SJSA1 (cell line): ENCODE results near the gene TM9SF2. TPM values are rescaled to one million over a fixed set of nuclear protein-coding genes. Genes with fewer than 3 reads are reported as not detected.

ENCODE experiments used
- DNase-seq, 2 experiments: peaks; one replicate each; pipeline ENCODE4 v3.0.0-alpha.2; 2015 to 2020; ENCODE audit warnings: low spot score in 2 of 2, low read depth in 1 of 2
- H3K27ac ChIP-seq: fragments of 250-450 bp; sonication (Bioruptor Pico); 2 replicates; pipeline ENCODE4 v1.5.1; 2020; ENCODE audit warnings: mild to moderate bottlenecking, moderate library complexity
- H3K27me3 ChIP-seq: fragments of 250-450 bp; sonication (Bioruptor Pico); replicated peaks from 2 replicates; pipeline ENCODE4 v1.5.1; 2020; ENCODE audit warnings: mild to moderate bottlenecking, moderate library complexity
- H3K36me3 ChIP-seq: fragments of 250-450 bp; sonication (Bioruptor Pico); 2 replicates; pipeline ENCODE4 v1.5.1; 2020; ENCODE audit warnings: mild to moderate bottlenecking
- H3K4me1 ChIP-seq: fragments of 250-450 bp; sonication (Bioruptor Pico); replicated peaks from 2 replicates; pipeline ENCODE4 v1.6.1; 2021; ENCODE audit warnings: mild to moderate bottlenecking
- H3K4me3 ChIP-seq: fragments of 250-450 bp; sonication (Bioruptor Pico); 2 replicates; pipeline ENCODE4 v1.5.1; 2020; ENCODE audit warnings: mild to moderate bottlenecking
- H3K9me3 ChIP-seq: fragments of 250-450 bp; sonication (Bioruptor Pico); replicated peaks from 2 replicates; pipeline ENCODE4 v1.5.1; 2020; ENCODE audit warnings: mild to moderate bottlenecking
- total RNA-seq: library from RNA; depleted of rRNA; stranded (reverse); fragments of >200 nt; shearing (Covaris generic); gene quantifications from 2 replicates; pipeline ENCODE4 v1.2.3, GENCODE V29; 2014; rRNA removed

TM9SF2 gene
- total RNA-seq, 1 experiment from 2014 or later = 846 TPM

GRCh38 chr13:99610702-99611289 is 109.5 kb downstream of the TM9SF2 start:
- H3K36me3 ChIP-seq = 0 out of 2 replicates have a peak, but pooled peaks cover 2% of the 10 kb centered on the region
- H3K4me3 ChIP-seq = no peak overlapping the region
- peak; percentile 69 to 79 for DNase-seq
- H3K27me3 ChIP-seq = peaks cover 18% of the 10 kb centered on the region
- 0 out of 2 replicates have a peak, but pooled peaks cover 3% of the 10 kb centered on the region for H3K9me3 ChIP-seq
- H3K4me1 ChIP-seq = peaks cover 20% of the 10 kb centered on the region
- no peak overlapping the region for H3K27ac ChIP-seq

Other genes with a start within 250 kb of the TM9SF2 start
- not detected in 2 replicates for gene GPR18, start 243.1 kb upstream of the TM9SF2 start, total RNA-seq
- 49.6 and 49.7 TPM in 2 replicates for gene GPR183, start 194.1 kb upstream of the TM9SF2 start, total RNA-seq
- 0.16 and 1.5 TPM in 2 replicates for gene CLYBL, start 105.2 kb downstream of the TM9SF2 start, total RNA-seq